ENCODE data around the gene DNAH17. TPM values are rescaled to one million over a fixed set of nuclear protein-coding genes. Genes with fewer than 3 reads are reported as not detected.
A peak's percentile ranks its signal among the peaks of the same experiment; 100 is the strongest.

Gene DNAH17
- total and polyA plus RNA-seq, 2 of the 13 experiments (the other 11 are each of a cell fraction or from before 2014, with no cell fraction given), result 0.86 to 1.6 TPM

GRCh38 chr17:78378225-78379130 is 198.7 kb downstream of the DNAH17 start, which contains the start of gene PGS1 (continued):
- TF ChIP-seq ZNF253 (CRISPR knock-in tag; IDR thresholded peaks at IDR 0.05; ENCODE audit: borderline replicate concordance), result peak; percentile 86; the same call in 1 of the 2 replicates
- peak; percentile 41 for TF ChIP-seq PTBP1 (IDR thresholded peaks at IDR 0.05; ENCODE audit: low read depth, low read length, poor library complexity, severe bottlenecking)
- TF ChIP-seq BHLHE40 (IDR thresholded peaks at IDR 0.05; ENCODE audit: low read length), result peak; percentile 33; the same call in 1 of the 2 replicates
- peak; percentile 79; the same call in 1 of the 2 replicates for TF ChIP-seq ARHGAP35 (CRISPR knock-in tag; IDR thresholded peaks at IDR 0.05; ENCODE audit: borderline replicate concordance)
- TF ChIP-seq MATR3 (CRISPR knock-in tag; IDR thresholded peaks at IDR 0.05), result no peak
- TF ChIP-seq BCLAF1 (IDR thresholded peaks at IDR 0.05), result no peak
- peak; percentile 86 for TF ChIP-seq MYC (CRISPR knock-in tag; IDR thresholded peaks at IDR 0.05; ENCODE audit: borderline replicate concordance)
- TF ChIP-seq CBX2 (IDR thresholded peaks at IDR 0.05; ENCODE audit: low read depth, low read length), result no peak
- TF ChIP-seq CBX2 (CRISPR knock-in tag; IDR thresholded peaks at IDR 0.05; ENCODE audit: low read depth), result no peak
- peak; percentile 87; the same call in 1 of the 2 replicates for TF ChIP-seq KLF9 (CRISPR knock-in tag; IDR thresholded peaks at IDR 0.05; ENCODE audit: low read depth)
- no peak for TF ChIP-seq ZNF780A (CRISPR knock-in tag; IDR thresholded peaks at IDR 0.05)
- peak; percentile 63; the same call in 1 of the 2 replicates for TF ChIP-seq ZNF12 (CRISPR knock-in tag; IDR thresholded peaks at IDR 0.05)
- peak; percentile 42; the same call in 1 of the 2 replicates for TF ChIP-seq ZNF280B (CRISPR knock-in tag; IDR thresholded peaks at IDR 0.05; ENCODE audit: borderline replicate concordance)
- TF ChIP-seq ZNF296 (CRISPR knock-in tag; conservative IDR thresholded peaks at IDR 0.05), result peak; percentile 85; the same call in 1 of the 2 replicates
- TF ChIP-seq ESRRA (CRISPR knock-in tag; IDR thresholded peaks at IDR 0.05; ENCODE audit: low read depth), result no peak
- TF ChIP-seq ZNF484 (CRISPR knock-in tag; IDR thresholded peaks at IDR 0.05; ENCODE audit: borderline replicate concordance, low read depth), result peak; percentile 91; the same call in 1 of the 2 replicates
- TF ChIP-seq ZSCAN25 (CRISPR knock-in tag; IDR thresholded peaks at IDR 0.05), result peak; percentile 88
- TF ChIP-seq NFATC3 (CRISPR knock-in tag; IDR thresholded peaks at IDR 0.05), result peak; percentile 85
- peak; percentile 85 for TF ChIP-seq HOXA5 (CRISPR knock-in tag; IDR thresholded peaks at IDR 0.05)
- TF ChIP-seq KDM5B (CRISPR knock-in tag; IDR thresholded peaks at IDR 0.05; ENCODE audit: borderline replicate concordance), result peak; percentile 97
- no peak for TF ChIP-seq TCF12 (IDR thresholded peaks at IDR 0.05)
- peak; percentile 98 for TF ChIP-seq TCF12 (CRISPR knock-in tag; IDR thresholded peaks at IDR 0.05)
- no peak for TF ChIP-seq ZNF276 (CRISPR knock-in tag; IDR thresholded peaks at IDR 0.05; ENCODE audit: low read depth)
- TF ChIP-seq HOXA7 (CRISPR knock-in tag; IDR thresholded peaks at IDR 0.05), result no peak
- no peak for TF ChIP-seq MLLT10 (CRISPR knock-in tag; IDR thresholded peaks at IDR 0.05)

All from HepG2 (cell line).